Left ventricle myocardium inferior (tissue), 1 donor: ENCODE measurements around the gene TNIK. TPM values are rescaled to one million over a fixed set of nuclear protein-coding genes. Genes with fewer than 3 reads are reported as not detected.

Experiments
- DNase-seq: peaks from one replicate; pipeline ENCODE4 v3.0.0-alpha.2; 2020
- H3K27ac ChIP-seq: fragments of 200-600 bp; replicated peaks from 2 replicates; pipeline ENCODE4 v1.8.0; 2021
- H3K27me3 ChIP-seq: fragments of 200-600 bp; 2 replicates; pipeline ENCODE4 v1.8.0; 2021; ENCODE audit warnings: low read depth
- H3K36me3 ChIP-seq: fragments of 200-600 bp; 2 replicates; pipeline ENCODE4 v1.8.0; 2021
- H3K4me1 ChIP-seq: fragments of 200-600 bp; 2 replicates; pipeline ENCODE4 v1.8.0; 2021
- H3K4me3 ChIP-seq: fragments of 200-600 bp; 2 replicates; pipeline ENCODE4 v1.8.0; 2021; ENCODE audit warnings: mild to moderate bottlenecking, moderate library complexity
- H3K9me3 ChIP-seq: fragments of 200-600 bp; replicated peaks from 2 replicates; pipeline ENCODE4 v1.8.0; 2021
- intact Hi-C: fragments of 100-400 bp; cut with micrococcal nuclease; formaldehyde crosslinking; loops from one replicate; pipeline ENCODE4 v1.11.0; 2022
- total RNA-seq: library from RNA; stranded (reverse); fragmentation: NEBNext Ultra II Directional; extraction: Animal tissue kit (Norgen Biotek cat#: 25700); gene quantifications from one replicate; pipeline ENCODE4 v1.2.1, GENCODE V29; 2021
- TF ChIP-seq, protein P1 (sequence below): fragments of 200-600 bp; IDR thresholded peaks from 2 replicates; pipeline ENCODE4 v1.8.0; 2021; ENCODE audit warnings: antibody characterized with exemption, mild to moderate bottlenecking, borderline replicate concordance
- donor health status: DM: no; HTN: yes; CAD: no; lungs with severe emphysema.

Gene TNIK
- total RNA-seq, 1 donor from 2014 or later: 28.6 TPM

DNA sequence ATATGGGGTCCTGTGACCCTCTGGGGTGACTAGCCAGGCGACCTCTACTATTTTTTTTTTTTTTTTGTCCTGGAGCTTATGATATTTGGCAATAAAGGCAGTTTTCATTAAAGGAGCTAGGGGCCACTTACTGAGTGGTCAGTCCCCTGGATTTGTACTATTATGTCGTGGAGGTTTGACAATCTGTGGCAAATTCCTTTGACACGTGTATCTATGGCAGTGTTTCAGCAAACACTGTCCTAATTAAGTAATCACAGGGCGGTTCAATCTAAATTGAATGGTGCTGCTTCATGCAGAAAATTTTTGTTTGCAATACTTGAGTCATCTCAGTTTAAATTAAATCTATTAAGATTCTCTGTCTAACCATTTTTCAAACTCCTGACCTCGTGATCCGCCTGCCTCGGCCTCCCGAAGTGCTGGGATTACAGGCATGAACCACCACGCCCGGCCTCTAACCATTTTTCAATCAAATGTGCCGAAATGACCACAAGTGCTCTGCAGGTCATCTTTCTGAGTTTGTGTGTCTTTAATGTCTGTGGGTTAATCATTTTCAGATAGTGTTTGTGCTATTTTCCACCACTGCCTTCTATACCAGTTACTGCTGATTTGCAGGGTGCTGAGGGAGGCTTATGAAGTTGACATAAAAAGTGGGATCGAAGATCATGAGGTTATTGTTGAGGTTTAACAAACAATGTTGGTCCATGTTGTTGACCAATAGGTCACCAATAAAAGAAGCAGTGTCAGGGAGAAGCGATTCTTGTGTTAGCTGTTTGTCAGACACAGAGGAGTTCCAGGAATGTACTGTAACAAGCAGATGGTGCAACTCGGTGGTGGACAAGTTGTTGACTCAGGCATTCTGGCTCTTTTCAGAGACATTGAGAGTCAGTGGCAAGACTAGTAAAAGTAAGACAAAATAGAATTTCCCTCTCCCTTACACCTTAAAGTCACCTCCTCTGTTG, 415.1 kb downstream of the TNIK start:
- TF ChIP-seq, protein P1, sequence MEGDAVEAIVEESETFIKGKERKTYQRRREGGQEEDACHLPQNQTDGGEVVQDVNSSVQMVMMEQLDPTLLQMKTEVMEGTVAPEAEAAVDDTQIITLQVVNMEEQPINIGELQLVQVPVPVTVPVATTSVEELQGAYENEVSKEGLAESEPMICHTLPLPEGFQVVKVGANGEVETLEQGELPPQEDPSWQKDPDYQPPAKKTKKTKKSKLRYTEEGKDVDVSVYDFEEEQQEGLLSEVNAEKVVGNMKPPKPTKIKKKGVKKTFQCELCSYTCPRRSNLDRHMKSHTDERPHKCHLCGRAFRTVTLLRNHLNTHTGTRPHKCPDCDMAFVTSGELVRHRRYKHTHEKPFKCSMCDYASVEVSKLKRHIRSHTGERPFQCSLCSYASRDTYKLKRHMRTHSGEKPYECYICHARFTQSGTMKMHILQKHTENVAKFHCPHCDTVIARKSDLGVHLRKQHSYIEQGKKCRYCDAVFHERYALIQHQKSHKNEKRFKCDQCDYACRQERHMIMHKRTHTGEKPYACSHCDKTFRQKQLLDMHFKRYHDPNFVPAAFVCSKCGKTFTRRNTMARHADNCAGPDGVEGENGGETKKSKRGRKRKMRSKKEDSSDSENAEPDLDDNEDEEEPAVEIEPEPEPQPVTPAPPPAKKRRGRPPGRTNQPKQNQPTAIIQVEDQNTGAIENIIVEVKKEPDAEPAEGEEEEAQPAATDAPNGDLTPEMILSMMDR: no peak
- no peaks in the 10 kb centered on the region for H3K9me3 ChIP-seq
- H3K36me3 ChIP-seq: no peaks in the 10 kb centered on the region
- no peak for DNase-seq
- no peak overlapping the region for H3K27ac ChIP-seq
- H3K4me1 ChIP-seq: no peaks in the 10 kb centered on the region
- H3K27me3 ChIP-seq: no peaks in the 10 kb centered on the region
- intact Hi-C loops: no loop called here
- no peak overlapping the region for H3K4me3 ChIP-seq

DNA sequence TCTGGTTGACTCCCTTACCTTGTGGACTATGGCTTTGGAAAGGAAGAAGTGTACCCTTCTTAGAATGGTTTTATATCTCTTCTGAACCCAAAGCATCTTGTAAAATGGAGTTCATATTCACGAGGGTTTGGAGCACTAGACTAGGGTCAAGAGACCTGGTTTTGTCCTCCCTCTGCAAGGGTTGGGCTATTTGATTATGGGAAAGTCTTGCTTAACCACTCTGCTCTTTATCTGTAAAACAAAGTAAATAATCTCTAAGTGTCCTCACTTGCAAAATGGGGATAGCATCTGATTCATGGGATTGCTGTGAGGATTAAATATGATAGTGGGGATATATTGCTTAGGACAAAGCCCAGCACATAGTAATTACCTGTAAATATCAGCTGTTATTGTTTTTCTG, 415.8 kb downstream of the TNIK start:
- Histone ChIP-seq H3K9me3 (no peaks in the 10 kb centered on the region), H3K4me1 (peaks cover 6% of the 10 kb centered on the region), H3K36me3 (no peaks in the 10 kb centered on the region), H3K27me3 (no peaks in the 10 kb centered on the region), H3K4me3 (no peak overlapping the region), H3K27ac (no peak overlapping the region)
- intact Hi-C loops: no loop called here
- no peak for DNase-seq
- TF ChIP-seq, protein P1: no peak

DNA sequence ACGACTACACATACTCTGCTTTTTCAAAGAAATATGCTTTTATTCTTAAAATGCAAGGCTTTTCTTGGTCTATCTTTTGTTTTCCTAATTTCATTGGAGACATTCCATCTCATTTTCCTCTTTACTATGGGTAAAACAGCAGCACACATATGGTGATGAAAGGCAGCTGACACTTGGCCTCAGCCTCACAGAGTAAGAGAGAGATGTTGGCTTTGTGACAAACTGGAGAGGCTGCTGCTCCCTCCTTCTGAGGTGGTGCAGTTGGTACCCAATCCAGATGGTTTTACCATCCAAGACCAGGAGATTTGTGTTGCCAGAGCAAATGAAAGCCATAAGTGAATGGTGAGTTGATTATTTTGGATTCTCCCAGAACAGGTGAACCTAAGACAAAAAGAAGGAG, 420.5 kb downstream of the TNIK start:
- H3K4me1 ChIP-seq: peaks cover 24% of the 10 kb centered on the region
- TF ChIP-seq, protein P1: no peak
- intact Hi-C loops: no loop called here
- no peaks in the 10 kb centered on the region for H3K36me3 ChIP-seq
- no peak overlapping the region for H3K4me3 ChIP-seq
- H3K27ac ChIP-seq: no peak overlapping the region
- no peaks in the 10 kb centered on the region for H3K27me3 ChIP-seq
- no peaks in the 10 kb centered on the region for H3K9me3 ChIP-seq
- no peak for DNase-seq

DNA sequence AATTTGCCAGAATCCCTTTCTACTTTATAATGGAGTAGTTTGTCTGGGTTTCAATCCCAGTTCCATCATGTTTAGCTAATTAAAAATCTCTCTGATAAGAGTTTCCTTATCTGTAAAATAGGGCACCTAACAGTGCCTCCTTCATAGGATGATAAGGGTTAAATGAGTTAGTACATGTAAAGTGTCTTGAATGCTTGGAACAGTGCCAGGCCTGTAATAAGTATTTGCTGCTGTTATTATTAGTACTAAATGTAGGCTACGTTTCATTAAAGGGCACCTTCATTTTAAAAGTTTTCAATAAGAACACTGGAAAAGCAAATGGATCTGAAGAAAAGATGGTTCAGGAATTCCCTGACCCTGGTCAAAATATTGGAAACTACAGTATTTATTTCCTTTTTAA, 421.9 kb downstream of the TNIK start:
- intact Hi-C loops: no loop called here
- H3K27me3 ChIP-seq: no peaks in the 10 kb centered on the region
- no peak overlapping the region for H3K4me3 ChIP-seq
- no peaks in the 10 kb centered on the region for H3K36me3 ChIP-seq
- no peak overlapping the region for H3K27ac ChIP-seq
- no peak for DNase-seq
- TF ChIP-seq, protein P1: no peak
- peaks cover 24% of the 10 kb centered on the region for H3K4me1 ChIP-seq
- no peaks in the 10 kb centered on the region for H3K9me3 ChIP-seq

DNA sequence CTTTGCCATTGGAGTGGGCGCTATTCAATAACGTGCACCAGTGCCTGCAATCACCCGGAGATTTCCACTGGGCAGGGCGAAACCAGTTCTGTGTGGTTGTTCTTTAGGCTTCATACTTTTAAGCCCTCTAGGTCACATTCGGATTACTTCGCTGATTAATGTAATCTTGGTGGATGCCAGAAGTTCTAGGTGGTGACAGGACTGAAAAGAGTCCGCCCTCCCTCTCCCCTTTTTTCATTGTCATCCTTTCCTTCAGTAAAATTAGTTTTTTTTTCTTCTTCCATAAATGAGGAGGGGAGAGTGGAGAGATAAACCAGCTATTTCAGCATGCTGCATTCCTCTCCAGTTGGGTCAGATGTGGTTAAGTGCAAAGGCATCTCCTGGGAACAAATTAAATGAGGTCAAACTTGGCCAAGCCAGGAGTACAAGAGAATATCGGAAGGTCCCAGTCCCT, 431.4 kb downstream of the TNIK start:
- Histone ChIP-seq H3K27me3 (peaks cover 4% of the 10 kb centered on the region), H3K27ac (peak overlapping the region; percentile 44), H3K4me3 (peak overlapping the region; percentile 63), H3K9me3 (no peaks in the 10 kb centered on the region), H3K4me1 (peaks cover 19% of the 10 kb centered on the region), H3K36me3 (no peaks in the 10 kb centered on the region)
- no peak for DNase-seq
- intact Hi-C loops: no loop called here
- TF ChIP-seq, protein P1: no peak
